Mammary epithelial cell (primary cell): Measurements from ENCODE around the gene NUFIP1.

ENCODE experiments used
- CTCF ChIP-seq, 2 donors: IDR thresholded peaks in 1 of 2; conservative IDR thresholded peaks in 1 of 2; 2 replicates each; pipeline ENCODE4 v1.5.1; 2011 to 2012; ENCODE audit warnings: inconsistent platforms in 2 of 2, low read length in 2 of 2, mild to moderate bottlenecking in 2 of 2, control low read depth in 1 of 2, low read depth in 1 of 2; ENCODE audit not compliant: insufficient read depth in 1 of 2; ENCODE audit errors: extremely low read depth in 1 of 2
- EZH2 ChIP-seq: IDR thresholded peaks from 2 replicates; pipeline ENCODE4 v1.6.1; 2012; ENCODE audit warnings: low read length, inconsistent platforms, borderline replicate concordance

DNA sequence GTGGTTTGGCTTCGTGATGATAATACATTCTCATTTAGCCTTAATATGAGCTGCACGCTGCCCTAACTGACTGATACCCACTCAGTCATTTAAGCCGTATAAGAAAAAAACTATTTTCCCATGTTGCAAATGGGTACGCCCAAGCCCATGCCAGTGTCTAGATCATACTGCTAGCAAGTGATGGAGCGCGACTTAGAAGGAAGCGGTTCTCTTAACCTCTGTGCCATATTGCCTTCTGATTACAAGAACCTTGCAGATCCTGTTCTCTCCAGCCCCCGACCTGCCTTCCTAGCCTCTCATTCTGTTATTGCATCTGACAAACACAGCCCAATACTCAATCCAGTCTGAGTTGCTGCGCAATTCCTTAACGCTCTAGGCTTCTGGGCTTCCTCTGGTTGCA is 670 bp upstream of the NUFIP1 start:
- no peak for TF ChIP-seq CTCF (conservative IDR thresholded peaks at IDR 0.05 in 1 of 2, IDR thresholded peaks at IDR 0.05 in 1 of 2; ENCODE audit: extremely low read depth in 1 of 2, insufficient read depth in 1 of 2, low read depth in 1 of 2, low read length in 2 of 2)
- no peak for TF ChIP-seq EZH2
